Body of pancreas (tissue), 4 donors: Measurements from ENCODE around the gene ARID1B. TPM values are rescaled to one million over a fixed set of nuclear protein-coding genes. Genes with fewer than 3 reads are reported as not detected.

Source experiments
- ATAC-seq: fragments of 150-250 bp; one replicate; pipeline ENCODE4 v1.9.1; 2016
- DNase-seq, 4 donors: peaks; one replicate each; pipeline ENCODE4 v3.0.0-alpha.2; 2019
- H3K27ac ChIP-seq, 4 donors: fragments of 200-600 bp; sonication (generic); 1 replicate in 3 of 4; 2 replicates in 1 of 4; pipeline versions ENCODE4 v1.5.1 to v1.6.1; 2016 to 2019; ENCODE audit warnings: mild to moderate bottlenecking in 1 of 4, mixed read lengths in 1 of 4, moderate library complexity in 1 of 4
- H3K27me3 ChIP-seq, 2 donors: fragments of 200-600 bp; sonication (generic); one replicate each; pipeline ENCODE4 v1.6.0; 2016; ENCODE audit warnings: mild to moderate bottlenecking in 1 of 2
- H3K36me3 ChIP-seq, 2 donors: fragments of 200-600 bp; sonication (generic); replicated peaks in 1 of 2; 2 replicates each; pipeline ENCODE4 v1.5.1; 2016; ENCODE audit warnings: low read depth in 2 of 2; ENCODE audit not compliant: insufficient read depth in 1 of 2
- H3K4me1 ChIP-seq: fragments of 200-600 bp; sonication (generic); one replicate; pipeline ENCODE4 v1.6.0; 2016
- H3K4me3 ChIP-seq, 2 donors: fragments of 200-600 bp; sonication (generic); 1 replicate in 1 of 2; 2 replicates in 1 of 2; pipeline ENCODE4 v1.5.1; 2016 to 2019
- H3K9me3 ChIP-seq, 3 donors: fragments of 200-600 bp; sonication (generic); 1 replicate in 2 of 3; 2 replicates in 1 of 3; pipeline ENCODE4 v1.5.1; 2016
- POLR2A ChIP-seq, 3 donors: fragments of 450-650 bp; IDR thresholded peaks; one replicate each; pipeline ENCODE4 v1.6.1; 2016; ENCODE audit warnings: antibody characterized with exemption in 3 of 3, mild to moderate bottlenecking in 2 of 3
- WGBS, 2 donors: methylation state at CpG; one replicate each; pipeline ENCODE4 v1.1.5; 2017; 5-methylcytosine and 5-hydroxymethylcytosine counted together
- intact Hi-C: fragments of 100-400 bp; cut with DNase I; formaldehyde crosslinking; loops from one replicate; pipeline ENCODE4 v1.15.1; 2023
- total RNA-seq, 2 donors: library from RNA; depleted of rRNA; stranded (reverse); fragments of >200 nt; gene quantifications; one replicate each; pipeline ENCODE4 v1.1.0, GENCODE V29; 2016
- TF ChIP-seq, protein P1 (sequence below), 7 experiments: fragments of 450-650 bp in 4 of 7; fragments of 200-600 bp in 3 of 7; sonication (generic) in 3 of 7; IDR thresholded peaks; one replicate each; pipeline ENCODE4 v1.5.1; 2016 to 2019; ENCODE audit warnings: antibody characterized with exemption in 7 of 7

The ARID1B gene
- total RNA-seq, 2 donors from 2014 or later: 71.5 to 85.1 TPM

DNA sequence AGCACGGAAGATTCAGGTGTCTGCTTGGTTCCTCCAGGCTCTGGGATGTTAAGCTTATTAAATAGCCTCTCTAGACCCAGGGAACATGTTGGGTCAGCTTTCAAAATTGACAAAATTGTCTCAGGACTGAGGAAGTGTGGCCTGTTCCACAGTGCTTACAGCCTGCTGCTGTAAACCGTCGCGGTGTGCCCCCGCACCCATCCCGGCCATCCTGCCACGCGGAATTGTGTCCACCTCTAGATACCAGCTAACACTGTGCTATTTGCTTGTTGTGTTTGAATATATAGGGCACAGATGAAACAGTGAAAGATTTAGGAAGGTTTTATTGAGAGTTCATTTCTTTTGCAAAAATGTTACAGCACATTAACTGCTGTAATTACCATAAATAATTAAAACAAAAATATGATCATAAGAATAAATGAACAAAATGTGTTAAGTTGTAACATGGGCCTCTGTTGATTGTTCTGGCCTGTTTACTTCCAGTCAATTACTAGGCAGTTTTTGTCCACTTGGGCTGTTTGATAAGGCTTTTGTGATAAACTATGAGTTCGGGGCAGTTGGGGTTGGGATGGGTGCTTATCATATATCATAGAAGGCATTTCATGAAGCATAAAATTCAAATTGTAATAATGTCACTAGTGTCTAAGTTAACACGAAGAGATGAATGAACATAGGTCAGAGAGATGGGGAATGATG lies 77.4 kb downstream of the ARID1B start:
- no peak overlapping the region for H3K4me3 ChIP-seq
- DNase-seq: no peak
- no peaks in the 10 kb centered on the region for H3K36me3 ChIP-seq
- H3K9me3 ChIP-seq: no peaks in the 10 kb centered on the region
- no peaks in the 10 kb centered on the region for H3K27me3 ChIP-seq
- intact Hi-C loops: no loop called here
- no peak for TF ChIP-seq POLR2A (IDR thresholded peaks at IDR 0.05)
- TF ChIP-seq, protein P1, sequence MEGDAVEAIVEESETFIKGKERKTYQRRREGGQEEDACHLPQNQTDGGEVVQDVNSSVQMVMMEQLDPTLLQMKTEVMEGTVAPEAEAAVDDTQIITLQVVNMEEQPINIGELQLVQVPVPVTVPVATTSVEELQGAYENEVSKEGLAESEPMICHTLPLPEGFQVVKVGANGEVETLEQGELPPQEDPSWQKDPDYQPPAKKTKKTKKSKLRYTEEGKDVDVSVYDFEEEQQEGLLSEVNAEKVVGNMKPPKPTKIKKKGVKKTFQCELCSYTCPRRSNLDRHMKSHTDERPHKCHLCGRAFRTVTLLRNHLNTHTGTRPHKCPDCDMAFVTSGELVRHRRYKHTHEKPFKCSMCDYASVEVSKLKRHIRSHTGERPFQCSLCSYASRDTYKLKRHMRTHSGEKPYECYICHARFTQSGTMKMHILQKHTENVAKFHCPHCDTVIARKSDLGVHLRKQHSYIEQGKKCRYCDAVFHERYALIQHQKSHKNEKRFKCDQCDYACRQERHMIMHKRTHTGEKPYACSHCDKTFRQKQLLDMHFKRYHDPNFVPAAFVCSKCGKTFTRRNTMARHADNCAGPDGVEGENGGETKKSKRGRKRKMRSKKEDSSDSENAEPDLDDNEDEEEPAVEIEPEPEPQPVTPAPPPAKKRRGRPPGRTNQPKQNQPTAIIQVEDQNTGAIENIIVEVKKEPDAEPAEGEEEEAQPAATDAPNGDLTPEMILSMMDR (IDR thresholded peaks at IDR 0.05): no peak
- H3K4me1 ChIP-seq: peaks cover 30% of the 10 kb centered on the region
- no peak overlapping the region for H3K27ac ChIP-seq
- ATAC-seq: no peak
- WGBS, 2 donors: 85 to 91% methylated on average over 10 of the region's 10 CpGs

DNA sequence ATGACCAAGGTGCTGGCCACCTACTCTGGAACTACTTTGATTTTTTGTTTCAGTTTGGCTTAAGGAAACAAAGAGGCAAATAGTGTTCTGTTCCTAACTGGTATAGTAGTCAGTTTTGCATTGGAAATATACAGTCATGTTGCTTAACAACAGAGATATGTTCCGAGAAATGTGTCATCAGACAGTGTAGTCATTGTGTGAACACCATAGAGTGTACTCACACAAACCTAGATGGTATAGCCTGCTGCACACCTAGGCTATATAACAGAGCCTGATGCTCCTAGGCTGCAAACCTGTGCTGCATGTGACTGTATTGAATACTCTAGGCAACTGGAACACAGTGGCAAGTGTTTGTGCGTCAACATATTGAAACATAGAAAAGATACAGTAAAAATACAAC lies 80.4 kb downstream of the ARID1B start:
- peak; percentile 24 for ATAC-seq

GRCh38 chr6:156859686-156860085 lies 82.5 kb downstream of the ARID1B start:
- Histone ChIP-seq H3K27ac (no peak overlapping the region), H3K9me3 (no peaks in the 10 kb centered on the region), H3K27me3 (no peaks in the 10 kb centered on the region), H3K4me1 (peaks cover 25% of the 10 kb centered on the region), H3K4me3 (no peak overlapping the region), H3K36me3 (no peaks in the 10 kb centered on the region)
- no peak for TF ChIP-seq POLR2A (IDR thresholded peaks at IDR 0.05)
- TF ChIP-seq, protein P1 (IDR thresholded peaks at IDR 0.05): no peak
- DNase-seq: no peak
- intact Hi-C loops: no loop called here
- WGBS, 2 donors: 57 to 75% methylated on average over 1 of the region's 1 CpG
- ATAC-seq: no peak

More for the DNA sequence above, 80.4 kb downstream of the ARID1B start:
- WGBS, 2 donors: 81 to 87% methylated on average over 2 of the region's 2 CpGs
- Histone ChIP-seq H3K4me1 (peaks cover 14% of the 10 kb centered on the region), H3K27ac (no peak overlapping the region), H3K36me3 (no peaks in the 10 kb centered on the region), H3K27me3 (no peaks in the 10 kb centered on the region), H3K4me3 (no peak overlapping the region), H3K9me3 (no peaks in the 10 kb centered on the region)
- no peak for TF ChIP-seq POLR2A (IDR thresholded peaks at IDR 0.05)
- TF ChIP-seq, protein P1 (IDR thresholded peaks at IDR 0.05): no peak
- intact Hi-C loops: no loop called here
- DNase-seq: no peak

- Histone ChIP-seq H3K27ac (no peak overlapping the region), H3K27me3 (no peaks in the 10 kb centered on the region), H3K36me3 (no peaks in the 10 kb centered on the region), H3K9me3 (no peaks in the 10 kb centered on the region), H3K4me1 (peaks cover 24% of the 10 kb centered on the region), H3K4me3 (no peak overlapping the region)
- ATAC-seq: no peak
- 85 to 94% methylated on average over 7 of the region's 7 CpGs for WGBS, 2 donors
- intact Hi-C loops: no loop called here
- DNase-seq: no peak
- TF ChIP-seq POLR2A (IDR thresholded peaks at IDR 0.05): no peak
- TF ChIP-seq, protein P1 (IDR thresholded peaks at IDR 0.05): no peak
Observed at GRCh38 chr6:156862711-156863110, 85.5 kb downstream of the ARID1B start.

GRCh38 chr6:156863504-156863903 lies 86.3 kb downstream of the ARID1B start:
- Histone ChIP-seq H3K4me3 (no peak overlapping the region), H3K4me1 (peaks cover 24% of the 10 kb centered on the region), H3K9me3 (no peaks in the 10 kb centered on the region), H3K36me3 (no peaks in the 10 kb centered on the region), H3K27me3 (no peaks in the 10 kb centered on the region), H3K27ac (no peak overlapping the region)
- DNase-seq (no peak), ATAC-seq (no peak)
- TF ChIP-seq POLR2A (IDR thresholded peaks at IDR 0.05): no peak
- TF ChIP-seq, protein P1 (IDR thresholded peaks at IDR 0.05): no peak
- intact Hi-C loops: no loop called here
